ENCODE results near the gene TMA7B.

DNA sequence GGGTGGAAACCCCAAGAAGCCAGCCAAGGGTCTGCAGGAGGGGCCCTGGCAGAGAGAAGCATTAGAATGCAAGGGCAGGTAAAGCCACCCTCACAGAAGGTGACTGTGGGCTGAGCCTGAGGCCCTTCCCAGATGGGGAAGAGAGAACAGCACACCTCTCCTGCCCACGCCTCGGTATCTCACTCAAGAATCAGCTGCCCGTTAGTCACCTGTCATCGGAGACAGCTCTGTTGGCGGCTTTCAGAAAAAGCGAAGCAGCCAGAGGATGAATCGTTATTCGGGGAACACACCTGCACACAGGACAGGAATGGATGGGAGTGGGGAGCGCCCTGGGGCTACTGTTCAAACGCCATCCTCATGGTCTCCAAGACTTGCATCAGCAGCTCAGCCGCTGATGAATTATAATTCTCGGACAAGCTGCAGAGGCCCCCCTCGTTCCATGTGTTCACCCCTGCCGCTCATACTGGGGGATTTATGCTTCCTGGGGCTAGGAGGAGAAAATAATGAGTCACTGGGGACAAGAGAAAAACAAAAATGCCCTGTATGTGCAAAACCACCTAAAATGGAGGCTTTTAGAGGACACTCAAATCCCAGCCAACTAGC is 21.6 kb upstream of the TMA7B start:
- TF ChIP-seq, protein P1, sequence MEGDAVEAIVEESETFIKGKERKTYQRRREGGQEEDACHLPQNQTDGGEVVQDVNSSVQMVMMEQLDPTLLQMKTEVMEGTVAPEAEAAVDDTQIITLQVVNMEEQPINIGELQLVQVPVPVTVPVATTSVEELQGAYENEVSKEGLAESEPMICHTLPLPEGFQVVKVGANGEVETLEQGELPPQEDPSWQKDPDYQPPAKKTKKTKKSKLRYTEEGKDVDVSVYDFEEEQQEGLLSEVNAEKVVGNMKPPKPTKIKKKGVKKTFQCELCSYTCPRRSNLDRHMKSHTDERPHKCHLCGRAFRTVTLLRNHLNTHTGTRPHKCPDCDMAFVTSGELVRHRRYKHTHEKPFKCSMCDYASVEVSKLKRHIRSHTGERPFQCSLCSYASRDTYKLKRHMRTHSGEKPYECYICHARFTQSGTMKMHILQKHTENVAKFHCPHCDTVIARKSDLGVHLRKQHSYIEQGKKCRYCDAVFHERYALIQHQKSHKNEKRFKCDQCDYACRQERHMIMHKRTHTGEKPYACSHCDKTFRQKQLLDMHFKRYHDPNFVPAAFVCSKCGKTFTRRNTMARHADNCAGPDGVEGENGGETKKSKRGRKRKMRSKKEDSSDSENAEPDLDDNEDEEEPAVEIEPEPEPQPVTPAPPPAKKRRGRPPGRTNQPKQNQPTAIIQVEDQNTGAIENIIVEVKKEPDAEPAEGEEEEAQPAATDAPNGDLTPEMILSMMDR (IDR thresholded peaks at IDR 0.05): no peak
- TF ChIP-seq ZFX (IDR thresholded peaks at IDR 0.05; ENCODE audit: borderline replicate concordance): no peak
